A673 (cell line): Measurements from ENCODE around the gene SH3RF3. TPM values are rescaled to one million over a fixed set of nuclear protein-coding genes. Genes with fewer than 3 reads are reported as not detected.

Experiments used
- Bru-seq: library from RNA; stranded (reverse); fragments of 400-500 nt; gene quantifications from one replicate; lab custom pipeline; 2021; lab: Mats Ljungman, UMichigan
- BruChase-seq, 2 experiments: library from RNA; stranded (reverse); fragments of 400-500 nt; gene quantifications; one replicate each; lab custom pipeline; 2021; lab: Mats Ljungman, UMichigan
- BruUV-seq: library from RNA; stranded (reverse); fragments of 400-500 nt; replicated peaks from 2 replicates; lab custom pipeline; 2021; lab: Mats Ljungman, UMichigan
- CTCF ChIA-PET: fragments of 300-600 bp; sonication (Branson Sonifier 250); formaldehyde crosslinking; loops from one replicate; lab custom pipeline; 2022; ENCODE audit warnings: antibody characterized with exemption; lab: Charles Lee
- POLR2A ChIA-PET: fragments of 300-600 bp; sonication (Branson Sonifier 250); formaldehyde crosslinking; loops from one replicate; lab custom pipeline; 2022; ENCODE audit warnings: antibody characterized with exemption; ENCODE audit not compliant: low non-redundant PET; lab: Charles Lee
- DNase-seq: peaks from one replicate; pipeline ENCODE4 v3.0.0-alpha.2; 2015; ENCODE audit warnings: low spot score
- H3K27ac ChIP-seq: fragments of 200-600 bp; sonication (generic); 2 replicates; pipeline ENCODE4 v1.5.1; 2016; ENCODE audit warnings: mixed run types, low read depth, mild to moderate bottlenecking, mixed read lengths, antibody characterized with exemption, low read length; ENCODE audit not compliant: poor library complexity, severe bottlenecking
- H3K27me3 ChIP-seq: fragments of 200-600 bp; sonication (generic); replicated peaks from 2 replicates; pipeline ENCODE4 v1.6.1; 2017; ENCODE audit warnings: mixed run types, low read depth, mild to moderate bottlenecking, mixed read lengths, antibody characterized with exemption, low read length; ENCODE audit not compliant: insufficient read depth, poor library complexity
- H3K36me3 ChIP-seq: fragments of 200-600 bp; sonication (generic); 2 replicates; pipeline ENCODE4 v1.6.1; 2016; ENCODE audit warnings: mixed run types, mild to moderate bottlenecking, mixed read lengths, antibody characterized with exemption, low read length; ENCODE audit not compliant: insufficient read depth, poor library complexity, severe bottlenecking
- H3K4me1 ChIP-seq: fragments of 200-600 bp; sonication (generic); 2 replicates; pipeline ENCODE4 v1.6.1; 2017; ENCODE audit warnings: mixed run types, mild to moderate bottlenecking, mixed read lengths, antibody characterized with exemption, low read length; ENCODE audit not compliant: insufficient read depth, poor library complexity, severe bottlenecking
- H3K4me3 ChIP-seq: fragments of 200-600 bp; sonication (generic); 2 replicates; pipeline ENCODE4 v1.5.1; 2016; ENCODE audit warnings: low read depth, mixed run types, mild to moderate bottlenecking, mixed read lengths, low read length; ENCODE audit not compliant: poor library complexity, severe bottlenecking
- H3K9me3 ChIP-seq: fragments of 200-600 bp; sonication (generic); 2 replicates; pipeline ENCODE4 v1.6.1; 2016; ENCODE audit warnings: mixed run types, low read depth, mild to moderate bottlenecking, mixed read lengths, antibody characterized with exemption, low read length; ENCODE audit not compliant: poor library complexity, severe bottlenecking
- EZH2 ChIP-seq: fragments of 200-600 bp; sonication (generic); IDR thresholded peaks from 2 replicates; pipeline ENCODE4 v1.6.1; 2017; ENCODE audit warnings: borderline replicate concordance, low read depth, mild to moderate bottlenecking, mixed read lengths, antibody characterized with exemption, low read length; ENCODE audit not compliant: poor library complexity, severe bottlenecking
- intact Hi-C: fragments of 100-400 bp; cut with micrococcal nuclease; formaldehyde crosslinking; loops from one replicate; pipeline ENCODE4 v1.10.0; 2022; ENCODE audit not compliant: unreplicated experiment
- long read RNA-seq: library from polyadenylated mRNA; stranded (forward); transcript quantifications from one replicate; pipeline ENCODE4 v2.0.0, GENCODE V29; 2022
- total RNA-seq: library from RNA; stranded (reverse); gene quantifications from 2 replicates; pipeline ENCODE4 v1.2.3, GENCODE V29; 2021
- TF ChIP-seq, protein P1 (sequence below): fragments of 300-800, 200-600 bp; sonication (generic); conservative IDR thresholded peaks from 2 replicates; pipeline ENCODE4 v1.5.1; 2017; ENCODE audit warnings: low read depth, mild to moderate bottlenecking, antibody characterized with exemption, low read length, moderate library complexity, mixed read lengths

Gene SH3RF3
- total RNA-seq (0.11 and 0.15 TPM in 2 replicates), Bru-seq, nascent RNA (percentile 18 among the genes with signal in this experiment), BruChase-seq, experiment 1, labeled RNA remaining after a 2-hour chase (percentile 18 among the genes with signal in this experiment), BruChase-seq, experiment 2, labeled RNA remaining after a 6-hour chase (percentile 23 among the genes with signal in this experiment)
- long read RNA-seq = 0 reads

DNA sequence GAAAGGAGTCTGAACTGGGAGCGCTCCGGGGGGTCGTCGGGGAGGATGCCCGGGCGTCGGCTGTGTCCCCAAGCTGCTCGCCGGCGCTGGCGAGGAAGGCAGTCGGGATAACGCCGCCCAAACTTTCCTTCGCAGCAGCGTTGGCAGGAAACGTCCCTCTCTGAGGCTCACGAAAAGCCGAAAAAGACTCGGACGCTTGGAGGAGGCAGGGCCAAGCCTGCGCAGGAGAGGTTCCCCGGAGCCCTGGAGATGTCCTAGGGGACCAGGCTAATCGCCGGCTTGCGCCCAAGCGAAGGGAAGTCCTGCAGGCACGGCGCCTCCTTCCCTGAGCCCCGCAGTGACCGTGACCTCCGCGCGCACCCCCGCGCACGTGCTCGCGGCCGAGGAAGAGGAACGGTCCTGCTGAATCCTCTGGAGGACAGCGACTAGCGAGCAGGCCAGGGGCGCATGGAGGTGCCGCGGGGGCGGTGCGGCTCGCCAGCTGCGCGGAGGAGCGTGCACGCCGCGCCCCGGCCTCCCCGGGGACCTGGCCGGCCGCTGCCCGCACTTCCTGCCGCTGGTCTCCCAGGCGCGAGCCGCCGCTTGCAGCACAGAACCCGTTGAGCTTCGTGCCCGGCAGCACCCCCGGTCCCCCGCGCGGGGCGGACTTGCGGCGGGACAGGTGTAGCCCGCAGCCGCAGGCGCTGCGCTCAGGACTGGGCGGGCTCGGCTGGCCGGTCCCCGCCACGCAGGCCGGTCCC is at the start of gene SH3RF3:
SH3RF3 (plus strand) TSS at position 590 of the 740 bp plus-strand sequence.
- TF ChIP-seq, protein P1, sequence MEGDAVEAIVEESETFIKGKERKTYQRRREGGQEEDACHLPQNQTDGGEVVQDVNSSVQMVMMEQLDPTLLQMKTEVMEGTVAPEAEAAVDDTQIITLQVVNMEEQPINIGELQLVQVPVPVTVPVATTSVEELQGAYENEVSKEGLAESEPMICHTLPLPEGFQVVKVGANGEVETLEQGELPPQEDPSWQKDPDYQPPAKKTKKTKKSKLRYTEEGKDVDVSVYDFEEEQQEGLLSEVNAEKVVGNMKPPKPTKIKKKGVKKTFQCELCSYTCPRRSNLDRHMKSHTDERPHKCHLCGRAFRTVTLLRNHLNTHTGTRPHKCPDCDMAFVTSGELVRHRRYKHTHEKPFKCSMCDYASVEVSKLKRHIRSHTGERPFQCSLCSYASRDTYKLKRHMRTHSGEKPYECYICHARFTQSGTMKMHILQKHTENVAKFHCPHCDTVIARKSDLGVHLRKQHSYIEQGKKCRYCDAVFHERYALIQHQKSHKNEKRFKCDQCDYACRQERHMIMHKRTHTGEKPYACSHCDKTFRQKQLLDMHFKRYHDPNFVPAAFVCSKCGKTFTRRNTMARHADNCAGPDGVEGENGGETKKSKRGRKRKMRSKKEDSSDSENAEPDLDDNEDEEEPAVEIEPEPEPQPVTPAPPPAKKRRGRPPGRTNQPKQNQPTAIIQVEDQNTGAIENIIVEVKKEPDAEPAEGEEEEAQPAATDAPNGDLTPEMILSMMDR = no peak
- no peak for TF ChIP-seq EZH2
- no TSS peak for BruUV-seq
- ChIA-PET CTCF (interaction anchor here (2.3 kb wide), 1 partner anchor 382 kb away, joined by 13 read pairs; no protein-coding TSS in a partner anchor), POLR2A (no interaction called here)
- no peaks in the 10 kb centered on the region for H3K36me3 ChIP-seq
- no peak within 1 kb of the TSS for H3K27ac ChIP-seq
- no peaks in the 10 kb centered on the region for H3K9me3 ChIP-seq
- intact Hi-C loops = loop anchor here (1.0 kb wide), 1 partner anchor 382 kb away; no protein-coding TSS in a partner anchor
- peak; percentile 37 for DNase-seq
- peaks cover 12% of the 10 kb centered on the region for H3K4me1 ChIP-seq
- H3K4me3 ChIP-seq = peak within 1 kb of the TSS; percentile 53
- H3K27me3 ChIP-seq = peaks cover 62% of the 10 kb centered on the region

DNA sequence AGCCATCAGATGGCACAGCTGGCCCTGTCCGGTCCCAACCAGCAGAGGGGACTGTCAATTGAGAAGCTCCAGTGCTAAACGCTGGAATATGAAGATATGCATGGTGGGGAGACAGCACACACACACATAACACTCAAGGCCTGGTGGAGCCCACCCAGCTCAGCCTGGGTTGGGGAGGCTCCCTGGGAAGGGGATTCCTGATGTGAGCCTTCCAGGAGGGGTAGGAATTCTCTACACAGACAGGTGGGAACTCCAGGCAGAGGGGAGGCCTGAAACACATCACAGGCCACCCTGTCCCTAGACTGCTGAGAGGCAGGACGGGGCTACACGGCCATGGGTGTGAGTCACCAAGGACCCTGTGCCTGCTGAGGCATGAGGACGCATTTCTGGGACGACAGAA is 49.4 kb upstream of the SH3RF3 start:
- Histone ChIP-seq H3K4me1 (no peaks in the 10 kb centered on the region), H3K36me3 (no peaks in the 10 kb centered on the region), H3K9me3 (no peaks in the 10 kb centered on the region), H3K27me3 (no peaks in the 10 kb centered on the region), H3K27ac (no peak overlapping the region), H3K4me3 (no peak overlapping the region)
- POLR2A ChIA-PET = no interaction called here
- no peak for DNase-seq
- intact Hi-C loops = no loop called here
- TF ChIP-seq, protein P1 = no peak
- TF ChIP-seq EZH2 = no peak
- CTCF ChIA-PET = no interaction called here
- no TSS peak for BruUV-seq

DNA sequence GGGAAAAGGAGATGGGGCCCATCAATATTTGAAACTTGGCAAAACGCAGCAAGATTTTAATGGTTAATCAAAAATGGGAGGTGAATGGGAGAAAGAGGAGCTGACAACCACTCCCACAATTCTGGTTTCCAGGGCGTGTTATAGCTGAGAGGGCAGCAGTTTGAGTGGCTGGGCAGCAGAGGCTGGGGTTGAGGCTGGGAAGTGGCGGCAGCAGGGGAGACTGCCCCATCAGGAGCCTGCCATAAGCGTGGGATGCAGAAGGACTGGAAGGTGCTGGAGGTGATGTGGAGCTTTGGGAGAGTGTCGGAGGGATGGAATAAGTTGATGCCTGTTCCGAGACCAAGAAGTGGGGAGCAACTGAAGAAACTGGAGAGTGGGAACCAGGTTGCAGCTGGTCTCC is 48.9 kb upstream of the SH3RF3 start:
- no TSS peak for BruUV-seq
- ChIA-PET POLR2A (no interaction called here), CTCF (no interaction called here)
- H3K36me3 ChIP-seq = no peaks in the 10 kb centered on the region
- H3K4me3 ChIP-seq = no peak overlapping the region
- no peaks in the 10 kb centered on the region for H3K27me3 ChIP-seq
- H3K9me3 ChIP-seq = no peaks in the 10 kb centered on the region
- no peaks in the 10 kb centered on the region for H3K4me1 ChIP-seq
- DNase-seq = no peak
- intact Hi-C loops = no loop called here
- no peak for TF ChIP-seq EZH2
- TF ChIP-seq, protein P1 = no peak
- no peak overlapping the region for H3K27ac ChIP-seq
